ENCODE results near the gene CSMD2.

GRCh38 chr1:33898881-33899280 lies 266.1 kb downstream of the CSMD2 start:
- TF ChIP-seq EZH2 (IDR thresholded peaks at IDR 0.05; ENCODE audit: low read depth, low read length, severe bottlenecking) (no peak), POLR2AphosphoS5 (IDR thresholded peaks at IDR 0.05; ENCODE audit: low read depth, low read length) (no peak), TCF12 (IDR thresholded peaks at IDR 0.05; ENCODE audit: low read depth, low read length) (no peak), TEAD4 (IDR thresholded peaks at IDR 0.05; ENCODE audit: low read depth, low read length) (no peak), ZNF274 (IDR thresholded peaks at IDR 0.05; ENCODE audit: borderline replicate concordance, extremely low read depth, low read length) (no peak)
- TF ChIP-seq, protein P1, sequence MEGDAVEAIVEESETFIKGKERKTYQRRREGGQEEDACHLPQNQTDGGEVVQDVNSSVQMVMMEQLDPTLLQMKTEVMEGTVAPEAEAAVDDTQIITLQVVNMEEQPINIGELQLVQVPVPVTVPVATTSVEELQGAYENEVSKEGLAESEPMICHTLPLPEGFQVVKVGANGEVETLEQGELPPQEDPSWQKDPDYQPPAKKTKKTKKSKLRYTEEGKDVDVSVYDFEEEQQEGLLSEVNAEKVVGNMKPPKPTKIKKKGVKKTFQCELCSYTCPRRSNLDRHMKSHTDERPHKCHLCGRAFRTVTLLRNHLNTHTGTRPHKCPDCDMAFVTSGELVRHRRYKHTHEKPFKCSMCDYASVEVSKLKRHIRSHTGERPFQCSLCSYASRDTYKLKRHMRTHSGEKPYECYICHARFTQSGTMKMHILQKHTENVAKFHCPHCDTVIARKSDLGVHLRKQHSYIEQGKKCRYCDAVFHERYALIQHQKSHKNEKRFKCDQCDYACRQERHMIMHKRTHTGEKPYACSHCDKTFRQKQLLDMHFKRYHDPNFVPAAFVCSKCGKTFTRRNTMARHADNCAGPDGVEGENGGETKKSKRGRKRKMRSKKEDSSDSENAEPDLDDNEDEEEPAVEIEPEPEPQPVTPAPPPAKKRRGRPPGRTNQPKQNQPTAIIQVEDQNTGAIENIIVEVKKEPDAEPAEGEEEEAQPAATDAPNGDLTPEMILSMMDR (IDR thresholded peaks at IDR 0.05; ENCODE audit: control extremely low read depth in 1 of 3, insufficient read depth in 1 of 3, low read depth in 1 of 3, low read length in 3 of 3): no peak
